GM12865 (cell line): ENCODE measurements around the gene ARFGAP1.

ENCODE experiments used
- DNase-seq: peaks from one replicate; pipeline ENCODE4 v3.0.0; 2010; ENCODE audit warnings: low read depth
- H3K4me3 ChIP-seq: 2 replicates; pipeline ENCODE4 v1.5.1; 2011; ENCODE audit warnings: mild to moderate bottlenecking, low read depth, low read length, control low read depth
- TF ChIP-seq, protein P1 (sequence below): IDR thresholded peaks from 2 replicates; pipeline ENCODE4 v1.5.1; 2011; ENCODE audit warnings: low read length, control low read depth, low read depth, inconsistent platforms; ENCODE audit not compliant: insufficient read depth; ENCODE audit errors: missing control alignments

ARFGAP1 gene

GRCh38 chr20:63260521-63260920, 12.1 kb upstream of the ARFGAP1 start:
- H3K4me3 ChIP-seq = no peak overlapping the region
- TF ChIP-seq, protein P1, sequence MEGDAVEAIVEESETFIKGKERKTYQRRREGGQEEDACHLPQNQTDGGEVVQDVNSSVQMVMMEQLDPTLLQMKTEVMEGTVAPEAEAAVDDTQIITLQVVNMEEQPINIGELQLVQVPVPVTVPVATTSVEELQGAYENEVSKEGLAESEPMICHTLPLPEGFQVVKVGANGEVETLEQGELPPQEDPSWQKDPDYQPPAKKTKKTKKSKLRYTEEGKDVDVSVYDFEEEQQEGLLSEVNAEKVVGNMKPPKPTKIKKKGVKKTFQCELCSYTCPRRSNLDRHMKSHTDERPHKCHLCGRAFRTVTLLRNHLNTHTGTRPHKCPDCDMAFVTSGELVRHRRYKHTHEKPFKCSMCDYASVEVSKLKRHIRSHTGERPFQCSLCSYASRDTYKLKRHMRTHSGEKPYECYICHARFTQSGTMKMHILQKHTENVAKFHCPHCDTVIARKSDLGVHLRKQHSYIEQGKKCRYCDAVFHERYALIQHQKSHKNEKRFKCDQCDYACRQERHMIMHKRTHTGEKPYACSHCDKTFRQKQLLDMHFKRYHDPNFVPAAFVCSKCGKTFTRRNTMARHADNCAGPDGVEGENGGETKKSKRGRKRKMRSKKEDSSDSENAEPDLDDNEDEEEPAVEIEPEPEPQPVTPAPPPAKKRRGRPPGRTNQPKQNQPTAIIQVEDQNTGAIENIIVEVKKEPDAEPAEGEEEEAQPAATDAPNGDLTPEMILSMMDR = no peak
- DNase-seq = no peak

DNA sequence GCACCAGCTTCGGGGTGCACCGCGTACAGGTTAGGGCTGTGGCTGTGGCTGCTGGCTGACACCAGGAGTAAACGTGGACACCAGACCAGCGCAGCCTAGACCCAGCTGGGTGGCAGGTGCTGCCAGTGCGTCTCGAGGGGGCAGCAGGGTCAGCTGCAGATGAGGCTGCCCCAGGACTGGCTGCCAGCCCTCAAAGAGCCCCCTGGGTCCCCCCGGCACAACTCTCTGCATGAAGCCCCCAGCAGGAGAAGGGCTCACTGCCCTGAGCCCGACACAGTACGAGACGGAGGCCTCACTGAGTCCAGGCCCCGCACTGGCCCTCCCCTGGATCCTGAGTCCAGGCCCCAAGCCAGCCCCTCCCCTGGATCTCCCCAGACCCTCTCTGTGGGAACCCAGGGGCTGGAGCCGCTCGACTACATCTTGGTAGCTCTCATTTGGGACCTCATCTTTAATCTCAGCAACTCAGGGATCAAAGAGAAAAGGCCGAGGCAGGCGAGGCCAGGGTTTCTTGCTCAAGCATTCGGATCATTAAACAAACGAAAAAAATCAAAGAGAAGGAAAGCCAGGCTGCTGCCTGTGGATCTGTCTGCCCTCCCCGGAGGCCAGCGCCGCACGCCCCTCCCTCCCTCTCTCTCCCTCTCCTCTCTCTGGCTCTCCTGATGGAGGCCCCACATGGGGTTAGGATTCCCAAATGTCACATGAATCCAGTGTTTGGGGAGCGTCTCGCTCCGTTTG, 11.4 kb upstream of the ARFGAP1 start:
- TF ChIP-seq, protein P1 = no peak
- H3K4me3 ChIP-seq = no peak overlapping the region
- DNase-seq = no peak

DNA sequence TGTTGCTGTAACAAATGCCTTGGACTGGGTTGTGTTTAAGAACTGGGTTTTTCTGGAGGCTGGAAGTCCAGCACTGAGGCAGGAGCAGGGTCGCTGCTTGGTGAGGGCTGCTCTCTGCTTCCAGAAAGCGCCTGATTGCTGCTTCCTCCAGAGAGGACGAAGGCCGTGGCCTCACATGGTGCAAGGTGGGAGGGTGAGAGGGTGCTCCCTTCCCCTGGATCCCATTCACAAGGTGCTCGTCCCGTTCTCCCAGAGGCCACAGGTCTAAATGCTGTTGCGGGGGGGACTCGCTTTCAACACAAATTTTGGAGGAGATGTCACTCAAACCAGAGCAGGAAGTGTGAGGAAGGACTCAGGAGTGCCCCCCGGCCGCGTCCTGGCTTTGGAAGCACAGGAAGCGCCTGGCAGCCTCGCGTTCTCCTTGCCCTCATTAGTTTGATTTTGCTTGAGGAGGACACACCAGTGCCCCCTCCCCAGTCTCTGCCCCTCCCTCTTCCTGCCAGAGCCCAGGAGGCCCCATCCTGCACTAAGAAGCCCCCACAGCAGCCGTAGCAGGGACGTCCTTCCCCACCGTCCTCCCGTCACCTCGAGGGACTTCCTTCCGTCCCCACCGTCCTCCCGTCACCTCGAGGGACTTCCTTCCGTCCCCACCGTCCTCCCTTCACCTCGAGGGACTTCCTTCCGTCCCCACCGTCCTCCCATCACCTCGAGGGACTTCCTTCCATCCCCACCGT, 10.7 kb upstream of the ARFGAP1 start:
- TF ChIP-seq, protein P1 = no peak
- DNase-seq = no peak
- no peak overlapping the region for H3K4me3 ChIP-seq

DNA sequence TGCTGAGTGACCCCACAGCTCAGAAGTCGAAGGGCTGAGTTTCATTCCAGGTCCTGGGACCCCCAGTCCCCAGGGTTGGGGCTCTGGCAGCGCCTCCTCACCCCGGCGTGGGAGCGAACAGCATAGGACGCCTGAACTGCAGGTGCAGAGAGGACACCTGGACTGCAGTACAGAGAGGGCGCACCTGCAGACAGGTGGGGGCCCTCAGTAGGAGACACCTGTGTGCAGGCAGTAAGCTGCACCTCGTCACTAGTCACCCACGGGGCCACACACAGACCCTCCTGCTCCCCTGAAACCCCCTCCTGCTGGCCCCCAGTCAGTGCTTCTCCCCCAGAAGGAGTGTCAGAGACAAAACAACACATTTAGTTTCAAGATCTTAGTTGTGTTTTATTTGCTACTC, 9.8 kb upstream of the ARFGAP1 start:
- H3K4me3 ChIP-seq = no peak overlapping the region
- TF ChIP-seq, protein P1 = no peak
- no peak for DNase-seq

DNA sequence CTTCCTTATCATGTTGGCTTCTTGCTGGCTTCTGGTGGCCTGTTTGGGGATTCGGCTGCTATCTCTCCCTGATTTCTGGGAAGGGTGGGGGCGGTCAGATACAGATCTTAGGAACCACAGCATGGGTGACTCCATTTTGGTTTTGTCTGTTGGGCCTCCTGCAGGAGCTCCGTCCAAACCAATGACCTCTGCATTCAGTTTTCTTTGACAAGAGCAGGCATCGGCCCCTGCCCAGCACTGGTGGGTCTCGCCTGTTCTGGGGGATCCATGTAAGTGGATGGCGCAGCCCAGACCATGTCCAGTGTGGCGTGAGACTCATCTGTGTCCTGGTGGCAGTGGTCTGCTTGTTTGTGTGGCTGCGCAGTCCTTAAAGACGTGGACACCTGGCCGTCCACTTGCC, 8.6 kb upstream of the ARFGAP1 start:
- H3K4me3 ChIP-seq = no peak overlapping the region
- TF ChIP-seq, protein P1 = no peak
- no peak for DNase-seq

DNA sequence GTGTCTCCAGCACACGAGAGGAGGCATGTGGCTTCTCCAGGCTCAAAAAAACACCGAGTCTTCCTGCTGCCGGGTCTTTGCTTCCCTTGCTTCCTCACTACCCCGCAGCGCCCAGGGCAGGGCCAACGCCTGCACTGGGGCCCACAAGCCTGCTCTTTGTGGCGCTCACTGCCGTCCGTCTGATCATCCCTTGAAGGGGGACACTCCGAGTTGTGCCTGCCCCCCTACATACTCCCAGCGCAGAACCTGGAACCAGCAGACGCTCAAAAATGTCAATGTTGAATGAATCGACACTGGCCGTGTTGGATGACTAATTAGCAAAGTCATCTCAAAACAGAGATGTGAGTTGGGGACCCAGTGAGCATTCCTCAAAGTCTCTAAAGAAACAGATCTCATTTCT, 8.1 kb upstream of the ARFGAP1 start:
- H3K4me3 ChIP-seq = no peak overlapping the region
- TF ChIP-seq, protein P1 = no peak
- DNase-seq = no peak
